GM21786 (cell line): Measurements from ENCODE around the gene SLC44A3.

Experiments used
- ATAC-seq: cut with Tn5 transposase; IDR thresholded peaks from one replicate; pipeline ENCODE4 v1.9.1; 2021; ENCODE audit not compliant: unreplicated experiment

SLC44A3 gene, protein sequence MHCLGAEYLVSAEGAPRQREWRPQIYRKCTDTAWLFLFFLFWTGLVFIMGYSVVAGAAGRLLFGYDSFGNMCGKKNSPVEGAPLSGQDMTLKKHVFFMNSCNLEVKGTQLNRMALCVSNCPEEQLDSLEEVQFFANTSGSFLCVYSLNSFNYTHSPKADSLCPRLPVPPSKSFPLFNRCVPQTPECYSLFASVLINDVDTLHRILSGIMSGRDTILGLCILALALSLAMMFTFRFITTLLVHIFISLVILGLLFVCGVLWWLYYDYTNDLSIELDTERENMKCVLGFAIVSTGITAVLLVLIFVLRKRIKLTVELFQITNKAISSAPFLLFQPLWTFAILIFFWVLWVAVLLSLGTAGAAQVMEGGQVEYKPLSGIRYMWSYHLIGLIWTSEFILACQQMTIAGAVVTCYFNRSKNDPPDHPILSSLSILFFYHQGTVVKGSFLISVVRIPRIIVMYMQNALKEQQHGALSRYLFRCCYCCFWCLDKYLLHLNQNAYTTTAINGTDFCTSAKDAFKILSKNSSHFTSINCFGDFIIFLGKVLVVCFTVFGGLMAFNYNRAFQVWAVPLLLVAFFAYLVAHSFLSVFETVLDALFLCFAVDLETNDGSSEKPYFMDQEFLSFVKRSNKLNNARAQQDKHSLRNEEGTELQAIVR

DNA sequence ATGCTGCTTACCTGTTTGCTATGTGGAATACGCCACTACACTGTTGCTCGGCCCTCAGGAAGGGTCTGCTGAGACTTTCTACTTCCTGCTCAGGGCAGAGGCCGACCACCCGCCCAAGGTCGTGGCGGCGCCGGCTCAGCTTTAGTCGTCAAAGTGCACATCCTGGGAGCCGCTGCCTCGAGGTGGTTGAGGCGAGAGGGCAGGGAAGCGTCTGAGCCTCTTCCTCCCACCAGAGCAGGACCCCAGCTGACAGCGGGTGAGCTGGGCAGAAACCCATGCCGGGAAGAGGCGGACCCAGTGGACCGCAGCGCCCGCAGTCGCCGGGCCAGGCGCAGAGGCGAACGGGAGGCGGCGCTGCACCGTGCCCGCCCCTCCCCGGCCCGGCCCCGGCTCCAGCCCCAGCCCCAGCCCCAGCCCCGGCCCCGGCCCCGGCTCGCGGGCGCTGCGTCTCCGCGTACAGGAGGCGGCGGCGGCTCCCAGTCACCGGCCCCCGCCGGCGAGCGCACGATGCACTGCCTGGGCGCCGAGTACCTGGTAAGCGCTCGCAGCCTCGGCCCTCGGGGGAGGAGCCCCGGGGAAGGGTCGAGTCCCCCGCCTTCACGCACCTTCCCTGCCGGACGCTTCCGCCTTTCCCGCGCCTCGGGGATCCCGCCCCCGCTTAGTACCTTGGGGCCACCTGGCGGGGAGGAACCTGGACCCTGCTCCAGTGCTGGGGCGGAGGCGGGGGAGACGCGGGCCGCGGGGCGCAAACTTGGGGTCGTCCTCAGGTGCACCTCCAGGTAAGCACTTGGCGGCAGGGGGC is at the start of gene SLC44A3:
SLC44A3 (plus strand) TSS at position 413 of the 802 bp plus-strand sequence; CDS start at position 508, 95 bp downstream.
- no peak for ATAC-seq

DNA sequence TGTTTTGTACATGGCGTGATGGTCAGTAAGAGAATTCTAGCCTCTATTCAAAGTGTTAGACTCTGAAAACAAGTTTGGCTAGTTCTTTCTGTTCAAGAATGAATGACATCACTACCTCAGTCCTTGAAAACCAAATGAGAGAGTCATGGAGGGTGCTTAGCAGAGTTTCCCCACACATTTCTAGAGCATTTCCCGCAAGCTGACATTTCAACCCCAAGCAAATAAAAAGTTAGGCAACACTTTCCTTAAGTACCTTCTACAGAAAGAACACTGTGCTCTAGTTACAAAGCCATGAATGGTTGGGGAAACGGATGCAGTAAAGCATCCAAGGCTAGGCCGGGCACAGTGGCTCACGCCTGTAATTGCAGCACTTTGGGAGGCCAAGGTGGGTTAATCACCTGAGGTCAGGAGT is 47.9 kb upstream of the SLC44A3 start:
- no peak for ATAC-seq

DNA sequence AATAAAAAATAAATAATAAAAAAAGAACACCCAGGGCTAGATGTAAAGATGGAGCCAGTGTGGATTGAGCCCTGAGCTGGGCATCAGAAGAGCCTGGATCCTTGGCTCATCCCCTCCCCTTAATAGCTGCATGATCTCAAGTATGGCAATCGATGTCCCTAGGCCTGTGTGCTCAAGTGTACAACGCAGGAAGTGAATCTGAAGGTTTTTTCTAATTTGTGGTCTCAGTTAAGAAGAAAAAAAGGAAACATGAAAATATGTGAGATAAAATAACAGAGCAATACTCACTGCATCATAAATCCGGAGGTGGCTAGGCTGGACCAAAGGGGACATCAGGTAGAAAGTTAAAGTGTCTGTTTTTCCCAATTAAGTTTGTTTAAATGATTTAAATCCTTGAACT is 47.3 kb upstream of the SLC44A3 start:
- ATAC-seq, result no peak

DNA sequence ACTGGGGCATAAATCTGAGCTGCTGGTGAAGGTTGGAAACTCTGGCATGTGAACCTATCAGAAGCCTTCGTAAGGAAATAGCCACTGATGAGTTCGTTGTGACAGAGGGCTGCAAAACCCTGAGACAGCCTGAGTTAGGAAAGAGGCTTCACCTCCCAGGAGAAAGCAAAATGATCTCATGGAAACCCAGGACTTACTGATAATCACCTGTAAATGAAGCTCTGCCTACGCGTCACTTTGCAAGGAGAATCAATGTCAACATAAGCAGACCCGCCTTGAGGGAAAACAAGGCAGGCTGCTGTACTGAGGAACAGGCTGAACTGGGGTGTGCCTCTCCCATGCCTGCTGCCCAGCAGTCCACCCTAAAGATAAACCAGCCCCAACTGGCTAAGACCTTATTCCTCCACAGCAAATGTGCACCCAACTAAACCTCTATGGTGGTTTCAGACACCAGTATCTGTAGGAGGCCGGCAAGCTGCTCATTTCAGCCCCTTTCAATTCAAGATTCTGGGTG is 46.8 kb upstream of the SLC44A3 start:
- ATAC-seq, result no peak

DNA sequence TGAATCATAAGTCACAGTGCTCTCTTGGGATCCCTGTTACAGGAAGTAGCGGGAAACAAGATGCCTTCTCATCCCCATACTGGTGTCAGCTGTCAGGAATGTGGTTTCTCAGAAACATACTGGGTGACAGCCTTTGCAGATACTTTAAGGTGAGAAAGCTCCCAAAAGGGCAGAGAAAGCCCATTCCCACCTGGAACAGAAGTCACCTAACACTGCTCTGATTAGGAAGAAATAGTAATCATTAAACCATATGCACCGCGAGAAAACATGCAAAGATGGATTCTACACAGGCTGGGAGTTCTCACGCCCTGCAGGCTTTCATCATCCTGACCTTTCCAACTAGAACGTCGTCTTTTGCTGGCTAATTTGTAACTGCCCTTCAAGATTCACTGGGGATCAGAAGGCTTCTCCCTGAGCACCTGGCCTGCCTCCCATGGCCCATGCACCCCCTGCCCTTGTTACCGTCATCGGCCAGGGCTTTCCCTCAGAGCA is 46.2 kb upstream of the SLC44A3 start:
- ATAC-seq, result no peak

DNA sequence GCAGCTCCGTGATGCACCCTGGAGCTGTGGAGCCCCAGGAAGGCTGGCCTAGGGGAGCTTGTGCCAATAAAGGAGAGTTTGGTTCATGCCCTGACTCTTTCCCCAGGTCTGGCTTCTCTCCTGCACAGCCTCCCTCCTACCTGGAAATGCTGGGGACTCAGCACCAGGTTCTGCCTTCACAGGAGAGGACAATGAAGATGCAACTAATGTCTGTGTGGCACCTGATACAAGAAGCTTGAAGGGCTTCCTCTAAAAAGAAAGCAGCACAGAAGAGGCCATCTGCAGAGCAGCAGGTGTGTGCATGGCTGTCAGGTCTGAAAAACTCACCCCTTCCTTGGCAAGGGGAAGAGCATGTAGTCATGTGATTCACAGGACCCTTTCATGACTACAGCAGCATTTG is 43.7 kb upstream of the SLC44A3 start:
- no peak for ATAC-seq

DNA sequence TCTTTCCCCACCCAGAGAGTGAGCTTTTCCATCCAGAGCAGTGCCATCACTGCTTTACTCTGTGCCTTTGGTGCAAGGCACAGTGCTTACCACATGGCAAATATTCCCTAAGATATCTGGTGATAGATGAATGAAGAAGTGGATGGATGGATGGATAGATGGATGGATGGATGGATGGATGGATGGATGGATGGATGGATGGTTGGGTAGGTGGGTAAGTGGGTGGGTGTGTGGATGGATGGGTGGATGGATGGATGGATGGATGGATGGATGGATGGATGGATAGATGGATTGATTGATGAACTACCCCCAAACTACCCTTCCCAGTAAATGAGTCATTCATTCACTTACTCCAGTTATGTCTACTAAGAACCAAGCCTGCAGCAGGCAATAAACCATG is 42.9 kb upstream of the SLC44A3 start:
- no peak for ATAC-seq

DNA sequence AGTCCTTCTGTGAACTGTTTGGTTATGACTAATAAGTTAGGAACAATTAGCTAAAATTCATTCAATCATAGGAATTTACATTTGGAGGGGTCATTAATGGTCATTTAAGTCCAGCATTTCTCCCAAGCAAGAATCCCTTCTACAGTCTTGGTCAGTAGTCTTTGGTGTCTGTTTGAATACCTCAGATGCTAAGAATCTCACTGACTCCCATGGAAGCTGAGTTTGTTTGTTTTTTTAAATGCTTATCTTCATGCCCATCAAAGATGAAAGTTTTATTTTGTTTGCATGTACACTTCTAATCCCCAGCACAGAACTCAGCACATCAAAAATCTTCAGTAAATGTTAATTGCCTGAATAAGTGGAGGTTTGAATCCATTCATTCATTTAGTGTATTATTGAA is 41.3 kb upstream of the SLC44A3 start:
- no peak for ATAC-seq

DNA sequence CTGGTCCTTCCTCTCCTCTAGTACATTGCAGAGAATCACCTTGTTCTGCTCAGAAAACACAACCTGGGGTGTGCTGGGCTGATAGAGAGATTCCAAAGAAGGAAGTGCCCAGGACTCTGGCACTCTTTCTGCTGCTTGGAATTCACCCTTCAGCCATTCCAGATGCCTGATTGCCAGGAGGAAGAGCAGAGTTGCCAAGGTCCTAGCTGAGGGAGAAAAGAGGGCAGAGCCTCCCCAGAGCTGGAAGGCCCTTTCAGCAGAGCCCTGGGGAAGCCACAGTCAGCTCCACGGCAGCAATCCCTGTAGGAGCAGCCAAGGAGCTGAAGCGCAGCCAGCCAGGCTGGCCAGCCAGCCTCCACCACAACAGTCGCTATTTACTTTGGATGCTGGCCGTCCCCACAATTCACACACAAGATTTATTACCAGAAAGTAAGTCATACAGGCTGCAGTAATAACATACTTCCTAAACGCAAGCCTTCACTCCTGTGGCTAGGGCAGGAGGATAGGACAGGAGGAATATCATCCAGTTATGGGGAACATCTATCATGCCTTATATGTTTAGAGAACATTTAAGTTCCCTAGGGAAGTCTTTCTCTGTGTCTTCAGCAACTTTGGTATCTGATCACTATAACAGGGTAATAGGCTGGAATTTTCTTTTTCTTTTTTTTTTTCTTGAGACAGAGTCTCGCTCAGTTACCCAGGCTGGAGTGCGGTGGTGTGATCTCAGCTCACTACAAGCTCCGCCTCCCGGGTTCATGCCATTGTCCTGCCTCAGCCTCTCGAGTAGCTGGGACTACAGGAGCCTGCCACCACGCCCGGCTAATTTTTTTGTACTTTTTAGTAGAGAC is 36.6 kb upstream of the SLC44A3 start:
- ATAC-seq, result no peak

DNA sequence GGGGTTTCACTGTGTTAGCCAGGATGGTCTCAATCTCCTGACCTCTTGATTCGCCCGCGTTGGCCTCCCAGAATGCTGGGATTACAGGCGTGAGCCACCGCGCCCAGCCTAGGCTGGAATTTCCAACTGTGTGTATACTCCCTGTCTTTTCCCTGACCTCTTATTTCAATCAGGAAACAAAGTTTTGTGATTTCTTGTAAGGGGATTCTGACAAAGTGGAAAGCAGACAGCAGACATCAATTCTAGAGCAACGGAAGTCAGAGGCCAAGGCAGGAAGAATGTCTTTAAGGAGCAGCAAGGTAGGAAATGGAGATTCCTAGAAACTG is 36.0 kb upstream of the SLC44A3 start:
- ATAC-seq, result no peak

DNA sequence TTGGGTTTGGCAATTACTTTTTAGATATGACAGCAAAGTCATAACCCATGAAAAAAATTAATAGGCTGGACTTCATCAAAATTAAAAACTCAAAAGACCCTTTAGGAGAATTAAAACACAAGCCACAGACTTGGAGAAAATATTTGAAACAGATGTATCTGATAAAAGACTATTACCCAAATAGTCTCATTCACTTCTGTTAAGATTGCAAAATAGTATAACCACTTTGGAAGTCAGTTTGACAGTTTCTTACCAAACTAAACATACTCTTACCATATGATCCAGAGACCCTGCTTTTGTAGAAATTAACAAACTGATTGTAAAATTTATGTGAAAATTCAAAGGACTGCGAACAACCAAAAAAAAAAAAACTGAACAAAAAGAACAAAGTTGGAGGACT is 32.5 kb upstream of the SLC44A3 start:
- ATAC-seq, result no peak

DNA sequence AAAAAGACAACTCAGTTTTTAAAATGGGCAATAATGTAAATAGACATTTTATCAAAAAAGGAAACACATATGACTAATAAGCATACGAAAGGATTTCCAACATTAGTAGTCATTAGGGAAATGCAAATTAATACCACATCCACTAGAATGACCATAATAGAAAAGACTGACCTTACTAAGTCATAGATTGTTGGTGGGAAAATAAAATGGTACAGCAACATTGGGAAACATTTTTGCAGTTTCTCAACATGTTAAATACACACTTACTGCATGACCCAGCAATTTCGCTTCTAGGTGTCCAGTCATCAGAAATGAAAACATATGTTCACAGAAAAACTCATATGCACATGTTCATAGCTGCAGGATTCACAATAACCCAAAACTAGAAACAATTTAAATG is 29.9 kb upstream of the SLC44A3 start:
- ATAC-seq, result no peak

DNA sequence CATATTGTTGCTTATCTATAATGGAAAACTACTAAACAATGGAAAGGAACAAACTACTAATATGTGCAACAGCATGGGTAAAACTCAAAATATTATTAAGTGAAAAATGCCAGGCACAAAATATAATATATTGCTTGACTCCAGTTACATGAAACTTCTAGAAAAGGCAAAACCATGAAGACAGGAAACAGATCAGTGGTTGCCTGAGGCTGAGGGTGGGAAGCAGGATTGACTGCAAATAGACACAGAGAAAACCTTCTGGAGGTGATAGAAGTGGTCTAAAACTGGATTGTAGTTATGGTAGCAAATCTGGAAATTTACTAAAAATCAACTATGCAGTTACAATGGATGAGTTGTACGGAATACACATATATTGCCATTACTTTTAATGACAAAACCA is 29.5 kb upstream of the SLC44A3 start:
- no peak for ATAC-seq

DNA sequence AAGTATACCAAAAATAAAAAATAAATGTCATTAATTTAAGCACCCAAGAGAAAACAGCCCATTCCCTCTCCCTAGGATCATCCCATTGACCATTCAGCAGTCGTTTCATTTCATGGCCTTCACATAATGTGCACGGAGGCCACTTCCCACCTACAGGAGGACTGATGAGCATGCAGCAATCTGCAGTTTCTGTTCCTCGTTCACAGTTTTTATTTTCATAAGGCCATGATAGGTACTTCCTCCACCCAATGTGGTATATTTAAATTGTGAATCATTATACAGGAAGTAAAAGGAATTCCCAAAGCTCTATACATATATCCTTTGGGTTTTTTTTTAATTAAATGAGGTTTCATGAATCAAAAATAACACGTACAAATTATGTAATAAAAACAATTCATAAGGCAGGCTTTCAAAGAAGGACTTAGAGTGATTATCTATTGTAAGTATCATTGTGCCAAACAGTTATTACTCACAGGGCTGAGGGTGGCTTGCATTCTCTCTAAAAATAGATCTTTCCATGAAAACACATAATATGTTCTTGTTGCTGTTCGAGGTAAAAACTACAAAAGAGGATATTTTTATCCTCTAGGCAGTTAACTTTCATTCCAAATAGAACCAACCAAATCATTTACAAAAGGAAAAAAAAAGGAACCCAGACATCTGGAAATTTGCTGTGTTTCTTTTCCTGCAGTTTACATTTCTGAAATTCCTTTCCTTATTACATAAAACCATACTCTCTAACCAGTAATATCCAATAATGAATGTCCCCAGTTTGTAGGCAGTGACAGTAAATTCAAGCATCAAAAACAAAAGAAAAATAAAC is 27.5 kb upstream of the SLC44A3 start:
- peak; percentile 99 for ATAC-seq

DNA sequence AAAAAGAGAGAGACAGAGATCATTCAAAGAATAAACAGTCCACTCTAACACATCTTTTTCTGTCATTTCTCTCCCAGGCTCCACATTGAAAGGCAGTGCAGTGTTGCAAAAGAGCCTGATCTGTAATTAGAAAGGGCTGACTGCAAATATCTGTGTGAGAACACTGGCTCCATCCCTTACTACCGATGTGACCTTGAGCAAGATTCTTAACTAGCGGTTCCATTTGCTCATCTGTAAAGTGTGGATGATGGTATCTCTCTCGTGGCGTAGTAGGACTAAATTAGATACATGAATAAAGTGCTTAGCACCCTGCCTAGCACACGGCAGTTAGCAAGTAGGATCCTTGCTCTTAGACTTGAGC is 26.9 kb upstream of the SLC44A3 start:
- no peak for ATAC-seq

DNA sequence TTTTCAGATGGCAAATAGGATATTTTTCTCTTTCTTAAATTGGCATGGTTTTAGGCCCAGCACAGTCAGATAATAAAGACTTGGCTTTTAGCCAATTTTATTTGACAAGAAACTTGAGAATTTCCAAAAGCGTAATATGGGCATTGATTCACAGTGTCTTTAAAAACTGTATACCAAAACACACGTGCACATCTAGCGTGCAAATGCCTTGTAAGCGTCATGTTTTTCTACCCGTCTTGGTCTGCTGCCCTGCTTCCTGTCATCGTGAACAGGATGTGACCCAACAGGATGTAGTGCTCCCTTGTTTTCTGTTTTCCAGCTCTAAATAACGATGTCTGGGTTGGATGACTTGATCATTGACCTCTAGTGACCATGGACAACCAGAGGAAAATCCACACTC is 24.7 kb upstream of the SLC44A3 start:
- ATAC-seq, result no peak

DNA sequence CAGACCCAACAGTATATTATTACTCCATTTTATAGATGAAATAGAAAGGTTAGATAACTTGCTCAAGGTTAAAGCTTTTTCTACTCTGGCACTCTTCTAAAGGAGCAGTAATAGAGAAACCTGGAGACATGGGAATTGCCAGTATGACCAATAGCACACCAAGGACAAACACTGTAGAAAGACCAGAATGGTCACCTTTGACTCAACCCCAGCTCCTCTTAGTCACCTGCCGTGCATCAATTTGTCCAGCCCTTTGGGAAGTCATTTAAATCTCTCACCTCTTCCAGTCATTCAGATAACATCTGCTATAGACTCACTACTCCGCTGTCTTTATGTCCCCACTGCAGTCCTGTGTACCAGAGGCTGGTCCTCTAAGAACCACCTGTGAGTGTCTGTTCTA is 23.9 kb upstream of the SLC44A3 start:
- ATAC-seq, result no peak

DNA sequence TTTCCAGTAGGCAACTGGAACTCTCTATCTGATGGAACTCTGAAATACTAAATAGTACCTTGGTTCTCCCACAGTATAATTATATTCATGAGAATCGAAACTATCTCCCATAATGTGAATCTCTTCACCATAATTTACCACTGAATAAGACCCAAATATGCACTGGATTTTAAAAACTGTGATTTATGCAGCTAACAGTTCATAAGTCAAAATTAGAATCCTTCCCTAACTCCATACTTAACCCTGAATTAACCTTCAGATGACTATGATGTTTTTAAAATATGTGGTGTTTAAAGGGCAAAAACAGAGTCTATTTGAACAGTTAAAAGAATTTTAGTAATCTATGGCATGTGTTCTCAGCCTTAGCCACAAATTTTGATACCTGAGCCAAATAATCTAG is 22.9 kb upstream of the SLC44A3 start:
- ATAC-seq, result no peak

DNA sequence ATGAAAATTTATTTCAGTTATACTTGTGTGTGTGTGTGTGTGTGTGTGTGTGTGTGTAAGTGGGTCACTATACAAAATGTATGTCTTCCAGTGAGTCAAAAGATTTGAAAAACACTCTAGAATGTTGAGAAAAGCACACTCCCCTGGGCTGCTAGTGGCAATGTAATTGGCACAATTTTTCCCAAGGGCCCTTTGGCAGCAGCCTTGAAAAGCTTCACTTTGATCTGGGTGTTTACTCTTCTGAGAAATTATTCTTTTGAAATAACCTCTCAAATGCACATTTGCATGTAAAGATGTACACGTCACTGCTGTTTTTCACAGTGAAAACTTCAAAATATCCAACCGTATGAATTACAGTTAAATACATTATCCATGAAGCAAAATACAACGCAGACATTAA is 22.1 kb upstream of the SLC44A3 start:
- no peak for ATAC-seq

DNA sequence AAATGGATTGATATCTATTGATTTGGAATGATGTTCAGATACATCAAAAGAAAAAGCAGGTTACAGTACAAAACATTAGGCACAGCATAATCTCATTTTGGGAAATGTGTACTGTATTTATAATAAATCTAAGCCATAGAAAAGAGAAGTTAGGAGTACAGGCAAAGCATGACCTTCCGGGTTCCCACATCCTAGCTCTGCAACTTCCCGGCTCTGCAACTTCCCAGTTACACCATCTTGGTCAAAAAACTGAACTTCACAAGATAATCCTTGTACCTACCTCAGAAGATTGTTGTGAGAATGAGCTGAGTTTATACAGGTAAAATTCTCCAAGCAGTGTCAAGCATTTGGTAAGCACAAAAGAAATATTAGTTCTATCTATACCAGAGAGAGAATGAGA is 21.7 kb upstream of the SLC44A3 start:
- no peak for ATAC-seq
